Lung microvascular endothelial cell (primary cell): Measurements from ENCODE around the gene EHD2. TPM values are rescaled to one million over a fixed set of nuclear protein-coding genes. Genes with fewer than 3 reads are reported as not detected.
"Not testable (repeated sequence)": the region's sequence is repeated elsewhere in the genome, so short reads cannot be mapped to it uniquely, and the experiment has no call there.

Experiments used
- DNase-seq, 2 donors: peaks; one replicate each; pipeline versions ENCODE4 v3.0.0 to v3.0.0-alpha.2; 2010; ENCODE audit warnings: low read depth in 2 of 2
- total RNA-seq: library from RNA; depleted of rRNA; stranded (reverse); fragments of >200 nt; gene quantifications from 2 replicates; pipeline ENCODE4 v1.2.1, GENCODE V29; 2014

EHD2 gene
- total RNA-seq, 1 donor from 2014 or later: 90.7 TPM

DNA sequence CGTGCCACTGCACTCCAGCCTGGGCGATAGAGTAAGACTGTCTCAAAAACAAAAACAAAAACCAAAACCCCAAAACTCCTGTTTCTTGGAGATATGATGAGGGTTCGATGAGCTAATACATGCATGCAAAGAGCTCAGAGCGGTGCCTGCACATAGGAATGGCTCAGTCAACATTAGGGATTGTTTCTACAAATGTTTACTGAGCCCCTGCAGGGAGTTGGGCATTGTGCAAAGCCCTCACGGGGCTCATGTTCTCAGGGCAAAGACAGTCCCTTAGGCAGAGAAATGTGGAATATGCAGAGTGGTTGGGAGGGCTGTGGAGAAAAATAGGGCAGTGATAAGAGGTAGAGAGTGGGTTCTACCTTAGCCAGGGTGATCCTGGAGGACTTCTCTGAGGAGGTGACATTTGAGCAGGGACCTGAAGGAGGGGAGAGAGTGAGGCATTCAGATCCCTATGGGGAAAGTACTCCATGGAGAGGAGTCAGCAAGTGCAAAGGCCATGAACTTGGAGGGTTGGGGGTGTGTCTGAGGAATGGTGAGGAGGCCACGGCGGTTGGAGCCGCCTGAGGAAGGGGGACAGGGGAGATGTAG, 1.5 kb upstream of the EHD2 start:
- DNase-seq: no peak

DNA sequence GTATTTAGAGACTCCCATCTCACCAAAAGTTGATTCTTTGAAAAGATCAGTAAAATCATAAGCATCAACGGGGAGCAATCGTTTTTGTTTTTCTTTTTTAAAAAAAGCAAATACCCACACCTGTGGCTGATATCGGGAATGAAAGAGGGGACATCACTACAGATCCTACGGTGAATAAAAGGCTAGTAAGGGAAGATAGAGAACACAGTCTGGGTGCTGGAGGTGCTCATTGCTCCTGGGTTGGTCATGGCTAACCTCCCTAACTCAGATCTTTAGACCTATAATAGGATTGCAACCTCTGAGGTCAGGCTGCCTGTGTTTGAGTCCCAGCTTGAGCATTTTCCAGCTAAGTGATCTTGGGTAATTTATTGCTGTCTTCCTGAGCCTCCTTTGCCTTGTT, 1.1 kb downstream of the EHD2 start:
- DNase-seq: peak; percentile 22 to 40

DNA sequence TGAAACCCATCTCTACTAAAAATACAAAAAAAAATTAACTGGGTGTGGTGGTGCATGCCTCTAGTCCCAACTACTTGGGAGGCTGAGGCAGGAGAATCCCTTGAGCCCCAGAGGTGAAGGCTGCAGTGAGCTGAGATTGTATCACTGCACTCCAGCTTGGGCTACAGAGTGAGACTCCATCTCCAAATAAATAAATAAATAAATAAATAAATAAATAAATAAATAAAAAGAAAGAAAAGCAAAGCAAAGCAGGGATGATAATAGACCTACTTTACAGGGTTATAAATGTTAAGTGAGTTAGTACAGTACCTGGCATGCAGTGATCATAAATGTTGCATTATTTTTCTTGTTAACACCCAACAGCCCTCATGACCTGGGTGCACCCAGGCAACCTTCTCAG, 1.6 kb downstream of the EHD2 start:
- not testable (repeated sequence) for DNase-seq

DNA sequence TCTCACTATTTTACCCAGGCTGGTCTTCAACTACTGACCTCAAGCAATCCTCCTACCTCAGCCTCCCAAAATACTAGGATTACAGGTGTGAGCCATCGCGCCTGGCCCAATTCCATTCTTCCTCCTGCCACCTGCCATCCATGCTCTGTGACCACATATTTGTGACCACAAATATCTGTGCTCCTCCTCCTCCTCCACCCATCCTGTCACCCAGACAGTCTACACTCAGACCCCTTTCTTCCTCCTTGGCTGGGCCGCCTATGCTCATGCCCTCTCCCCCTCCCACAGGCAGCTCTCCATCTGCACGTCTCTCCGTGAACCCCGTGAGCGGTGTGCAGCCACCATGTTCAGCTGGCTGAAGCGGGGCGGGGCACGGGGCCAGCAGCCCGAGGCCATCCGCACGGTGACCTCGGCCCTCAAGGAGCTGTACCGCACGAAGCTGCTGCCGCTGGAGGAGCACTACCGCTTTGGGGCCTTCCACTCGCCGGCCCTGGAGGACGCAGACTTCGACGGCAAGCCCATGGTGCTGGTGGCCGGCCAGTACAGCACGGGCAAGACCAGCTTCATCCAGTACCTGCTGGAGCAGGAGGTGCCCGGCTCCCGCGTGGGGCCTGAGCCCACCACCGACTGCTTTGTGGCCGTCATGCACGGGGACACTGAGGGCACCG, 3.2 kb downstream of the EHD2 start:
- DNase-seq: no peak

DNA sequence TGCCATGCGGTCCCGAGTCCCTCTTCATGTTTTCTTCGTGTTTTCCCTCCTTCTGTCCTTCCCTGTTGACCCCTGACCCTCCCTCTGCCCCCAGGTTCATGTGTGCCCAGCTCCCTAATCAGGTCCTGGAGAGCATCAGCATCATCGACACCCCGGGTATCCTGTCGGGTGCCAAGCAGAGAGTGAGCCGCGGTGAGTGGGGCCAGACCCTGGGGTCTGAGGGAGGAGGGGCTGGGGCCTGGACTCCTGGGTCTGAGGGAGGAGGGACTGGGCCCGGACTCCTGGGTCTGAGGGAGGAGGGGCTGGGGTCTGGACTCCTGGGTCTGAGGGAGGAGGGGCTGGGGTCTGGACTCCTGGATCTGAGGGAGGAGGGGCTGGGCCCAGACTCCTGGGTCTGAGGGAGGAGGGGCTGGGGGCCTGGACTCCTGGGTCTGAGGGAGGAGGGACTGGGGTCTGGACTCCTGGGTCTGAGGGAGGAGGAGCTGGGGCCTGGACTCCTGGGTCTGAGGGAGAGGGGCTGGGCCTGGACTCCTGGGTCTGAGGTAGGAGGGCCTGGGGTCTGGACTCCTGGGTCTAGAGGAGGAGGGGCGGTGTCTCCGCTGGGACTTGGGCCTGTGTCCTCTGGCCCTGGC, 5.3 kb downstream of the EHD2 start:
- not testable (repeated sequence) for DNase-seq

DNA sequence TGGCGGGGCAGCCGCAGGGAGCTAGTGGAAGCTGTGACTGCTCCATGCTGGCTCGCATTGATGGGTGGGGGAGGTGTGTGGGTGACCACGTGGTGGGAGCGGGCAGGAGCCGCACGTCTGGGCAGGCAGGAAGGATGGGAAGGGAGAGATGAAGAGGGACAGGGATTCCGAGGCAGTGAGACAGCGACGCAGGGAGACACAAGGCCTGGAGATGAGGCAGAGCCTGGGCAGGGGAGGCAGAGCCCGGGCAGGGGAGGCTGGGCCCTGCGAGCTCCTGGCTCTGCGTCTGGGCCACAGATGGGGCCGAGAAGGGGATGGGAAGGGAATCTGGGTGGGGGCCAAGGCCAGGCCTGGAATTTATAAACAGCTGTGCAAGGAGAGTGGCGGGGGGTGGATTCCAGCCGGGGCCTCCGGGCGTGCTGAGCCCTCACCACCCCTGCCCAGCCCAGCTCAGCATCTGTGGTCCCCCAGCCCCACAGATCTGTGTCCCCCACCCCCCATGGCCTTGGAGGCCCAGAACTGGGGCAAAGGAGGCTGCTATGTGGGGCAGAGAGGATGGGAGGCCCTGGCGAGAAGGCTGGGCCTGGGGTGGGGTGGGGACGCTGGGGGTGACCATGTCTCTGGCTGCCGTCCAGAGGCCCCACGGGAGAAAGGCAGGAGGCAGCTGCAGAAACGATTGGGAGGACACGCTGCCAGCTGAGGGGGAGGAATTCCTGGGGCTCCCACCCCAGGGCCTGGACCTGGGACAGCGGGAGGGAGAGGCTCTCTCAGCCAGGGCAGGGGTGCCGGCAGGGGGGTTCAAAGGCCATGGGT, 6.0 kb downstream of the EHD2 start:
- DNase-seq: peak; percentile 83 to 91

DNA sequence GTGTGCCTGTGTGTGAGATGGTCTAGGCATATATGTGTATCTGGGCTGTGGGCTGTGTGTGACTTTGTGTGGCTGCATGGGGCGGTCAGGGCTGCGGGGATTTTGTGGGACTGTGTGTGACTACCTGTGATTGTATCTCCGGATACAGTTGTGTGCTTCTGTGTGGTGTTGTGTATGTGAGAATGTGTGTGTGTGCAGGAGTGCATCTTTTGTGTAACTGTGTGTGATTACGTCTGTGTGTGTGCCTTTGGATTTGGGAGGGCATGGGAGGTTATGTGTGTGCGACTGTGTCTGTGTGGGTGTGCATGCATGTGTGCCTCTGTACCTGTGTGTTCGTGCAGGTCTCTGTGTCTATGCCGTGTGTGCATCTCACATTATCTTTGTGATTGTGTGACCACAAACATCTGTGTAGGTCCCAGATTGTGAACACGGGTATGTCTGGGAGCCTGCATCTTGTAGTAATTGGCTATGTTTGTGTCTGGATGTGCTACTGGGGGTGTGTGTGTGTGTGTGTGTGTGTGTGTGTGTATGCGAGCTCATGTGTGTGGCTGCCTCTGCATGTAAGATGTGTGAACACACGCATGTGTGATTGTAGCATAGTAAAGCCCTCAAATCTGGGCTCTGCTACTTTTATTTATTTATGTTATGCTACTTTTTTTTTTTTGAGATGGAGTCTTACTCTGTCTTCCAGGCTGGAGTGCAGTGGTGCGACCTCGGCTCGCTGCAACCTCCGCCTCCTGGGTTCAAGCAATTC, 7.6 kb downstream of the EHD2 start:
- no peak for DNase-seq

DNA sequence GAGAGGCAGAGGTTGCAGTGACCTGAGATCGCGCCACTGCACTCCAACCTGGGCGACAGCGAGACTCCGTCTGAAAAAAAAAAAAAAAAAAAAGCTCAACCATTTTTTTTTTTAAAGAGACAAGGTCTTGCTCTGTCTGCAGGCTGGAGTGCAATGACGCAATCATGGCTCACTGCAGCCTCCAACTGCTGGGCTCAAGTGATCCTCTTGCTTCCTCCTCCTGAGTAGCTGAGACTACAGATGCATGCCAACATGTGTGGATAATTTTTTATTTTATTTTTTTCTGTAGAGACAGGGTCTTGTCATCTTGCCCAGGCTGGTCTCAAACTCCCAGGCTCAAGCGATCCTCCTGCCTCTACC, 10.3 kb downstream of the EHD2 start:
- DNase-seq: peak in 1 of 2 donors; percentile 71

DNA sequence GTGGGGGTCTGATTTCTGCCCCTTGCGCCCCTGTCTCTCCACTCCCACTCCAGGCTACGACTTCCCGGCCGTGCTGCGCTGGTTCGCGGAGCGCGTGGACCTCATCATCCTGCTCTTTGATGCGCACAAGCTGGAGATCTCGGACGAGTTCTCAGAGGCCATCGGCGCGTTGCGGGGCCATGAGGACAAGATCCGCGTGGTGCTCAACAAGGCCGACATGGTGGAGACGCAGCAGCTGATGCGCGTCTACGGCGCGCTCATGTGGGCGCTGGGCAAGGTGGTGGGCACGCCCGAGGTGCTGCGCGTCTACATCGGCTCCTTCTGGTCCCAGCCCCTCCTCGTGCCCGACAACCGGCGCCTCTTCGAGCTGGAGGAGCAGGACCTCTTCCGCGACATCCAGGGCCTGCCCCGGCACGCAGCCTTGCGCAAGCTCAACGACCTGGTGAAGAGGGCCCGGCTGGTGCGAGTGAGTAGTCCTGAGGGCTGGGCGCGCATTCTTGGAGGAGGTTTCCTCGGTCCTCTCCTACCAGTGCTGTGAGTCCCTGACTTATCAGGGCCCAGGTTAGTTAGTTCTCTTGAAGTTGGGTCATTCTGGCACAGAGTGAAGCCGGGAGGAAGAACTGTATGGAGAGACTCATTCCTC, 12.7 kb downstream of the EHD2 start:
- no peak for DNase-seq

DNA sequence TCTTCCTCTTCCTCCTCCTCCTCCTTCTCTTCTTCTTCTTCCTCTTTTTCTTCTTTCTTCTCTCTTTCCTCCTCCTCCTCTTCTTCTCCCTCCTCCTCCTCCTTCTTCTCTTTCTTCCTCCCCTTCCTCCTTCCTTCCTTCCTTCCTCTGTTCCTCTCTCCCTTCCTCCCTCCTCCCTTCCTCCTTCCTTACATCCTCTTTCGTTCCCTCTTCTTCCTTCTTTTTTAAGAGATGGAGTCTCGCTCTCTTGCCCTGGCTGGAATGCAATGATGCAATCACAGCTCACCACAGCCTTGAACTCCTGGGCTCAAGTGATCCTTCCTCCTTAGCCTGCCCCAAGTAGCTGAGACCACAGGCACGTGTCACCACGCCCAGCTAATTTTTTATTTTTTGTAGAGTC, 13.2 kb downstream of the EHD2 start:
- DNase-seq: peak in 1 of 2 donors; percentile 34

DNA sequence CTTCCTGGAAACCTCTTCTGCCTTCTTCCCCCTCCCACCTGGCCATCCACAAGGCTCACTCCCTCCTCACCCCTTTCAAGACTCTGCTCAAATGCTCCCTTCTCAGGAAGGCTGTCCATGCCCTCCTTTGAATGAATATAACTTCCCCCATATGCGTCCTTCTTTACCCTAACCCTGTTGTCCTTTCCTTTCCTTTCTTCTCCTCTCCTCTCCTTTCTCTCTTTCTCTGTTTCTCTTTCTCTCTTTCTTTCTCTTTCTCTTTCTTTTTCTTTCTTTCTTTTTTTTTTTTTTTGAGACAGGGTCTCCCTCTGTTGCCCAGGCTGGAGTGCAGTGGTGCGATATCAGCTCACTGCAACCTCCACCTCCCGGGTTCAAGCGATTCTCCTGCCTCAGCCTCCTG, 15.1 kb downstream of the EHD2 start:
- DNase-seq: not testable (repeated sequence)

DNA sequence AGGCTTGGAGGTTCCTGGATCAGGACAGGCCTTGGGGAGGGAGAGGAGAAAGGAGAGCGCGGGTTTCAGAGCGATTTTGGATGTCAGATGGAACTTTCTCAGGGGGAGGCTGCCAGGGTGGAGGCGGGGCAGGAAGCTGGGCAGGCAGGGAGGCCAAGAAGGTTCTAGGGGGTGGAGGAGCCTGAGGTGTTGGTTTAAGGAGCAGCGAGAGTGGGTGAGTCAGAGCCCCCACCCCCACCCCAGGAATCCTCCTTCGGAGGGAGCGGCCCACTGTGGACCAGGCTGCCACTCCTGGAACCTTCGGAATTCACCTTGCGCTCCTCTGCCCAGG, 16.2 kb downstream of the EHD2 start:
- DNase-seq: peak in 1 of 2 donors; percentile 68

DNA sequence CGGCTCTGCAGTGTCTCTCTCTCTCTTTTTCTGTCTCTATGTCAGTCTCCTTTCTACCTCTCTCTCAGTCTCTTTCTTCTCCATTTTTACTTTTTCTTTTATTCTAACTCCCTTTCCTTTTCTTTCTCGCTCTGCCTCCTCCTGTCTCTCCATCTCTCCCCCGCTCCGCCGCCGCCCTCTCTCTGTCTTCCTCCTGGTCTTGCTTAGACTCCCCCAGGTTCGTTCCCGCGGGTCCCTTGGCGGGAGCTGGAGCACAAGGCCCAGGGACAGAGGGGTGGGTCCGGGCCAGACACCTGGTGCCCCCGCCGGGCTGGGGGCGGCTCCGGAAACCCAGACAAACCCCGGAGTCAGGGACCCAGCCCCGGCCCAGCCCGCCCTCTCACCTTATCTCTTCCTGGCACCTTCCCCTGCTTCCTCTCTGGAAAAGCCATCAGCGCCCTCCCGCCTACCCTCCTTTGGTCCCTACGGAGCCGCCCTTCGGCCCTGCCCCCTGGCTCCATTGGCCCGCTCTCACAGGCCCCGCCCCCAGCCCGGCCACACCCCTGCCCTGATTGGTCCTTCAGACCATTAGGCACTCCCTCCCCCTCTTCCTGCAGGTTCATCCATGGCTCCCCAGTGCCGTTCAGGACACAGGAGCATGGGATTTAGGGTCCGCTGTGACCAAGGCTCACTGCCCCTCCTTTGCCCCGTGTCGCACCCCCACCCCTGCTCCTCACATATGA, 16.7 kb downstream of the EHD2 start:
- peak; percentile 84 to 97 for DNase-seq

DNA sequence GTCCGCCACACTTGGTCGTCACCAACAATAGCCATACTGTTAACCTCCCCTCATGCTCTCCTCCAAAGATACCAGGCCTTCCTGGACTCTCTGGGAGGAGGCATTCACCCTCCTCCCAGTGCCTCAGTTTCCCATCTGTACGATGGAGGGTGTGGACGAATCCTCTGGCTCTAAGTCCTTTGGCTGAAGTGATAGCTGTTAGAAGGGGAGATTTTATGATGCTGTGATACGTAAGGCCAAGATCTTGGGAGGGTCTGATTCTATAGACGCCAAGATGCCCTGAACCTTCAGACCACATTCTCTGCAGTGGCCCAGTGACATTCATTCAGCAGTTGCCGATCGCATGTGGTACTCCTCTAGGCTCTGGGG, 17.3 kb downstream of the EHD2 start:
- DNase-seq: no peak

DNA sequence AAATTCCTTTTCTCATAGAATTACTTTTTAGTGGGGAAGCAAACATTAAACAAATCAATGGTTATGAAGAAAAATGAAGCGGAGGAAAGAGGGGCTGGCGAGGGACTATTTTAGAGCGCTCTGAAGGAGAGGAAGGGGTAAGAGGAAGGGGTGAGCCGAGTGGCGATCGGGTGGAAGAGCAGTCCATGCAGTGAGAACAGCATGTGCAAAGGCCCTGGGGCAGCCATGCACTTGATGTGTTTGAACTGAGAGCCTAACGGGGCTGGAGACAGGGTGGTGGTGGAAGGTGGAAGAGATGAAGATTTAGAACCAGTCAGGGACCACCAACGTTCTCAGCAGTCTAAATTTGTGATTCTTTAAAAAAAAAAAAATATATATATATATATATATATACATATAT, 17.7 kb downstream of the EHD2 start:
- DNase-seq: no peak

DNA sequence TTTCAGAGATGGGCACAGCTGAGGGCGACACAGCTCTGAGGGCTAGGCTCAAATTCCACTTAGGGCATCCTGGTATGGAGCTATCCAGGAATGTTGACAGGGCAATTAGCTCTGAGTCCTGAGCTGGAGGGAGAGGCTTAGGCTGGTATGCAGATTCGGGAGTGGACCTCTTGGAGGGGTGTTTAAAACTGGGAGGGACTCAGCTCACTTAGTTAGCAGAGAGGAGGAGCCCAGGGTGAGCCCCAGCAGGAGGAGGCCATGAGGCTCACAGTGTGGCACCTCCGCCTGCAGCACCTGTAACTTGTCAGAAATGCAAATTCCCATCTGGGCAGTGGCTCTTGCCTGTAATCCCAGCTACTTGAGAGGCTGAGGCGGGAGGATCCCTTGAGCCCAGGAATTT, 21.9 kb downstream of the EHD2 start:
- DNase-seq: no peak

DNA sequence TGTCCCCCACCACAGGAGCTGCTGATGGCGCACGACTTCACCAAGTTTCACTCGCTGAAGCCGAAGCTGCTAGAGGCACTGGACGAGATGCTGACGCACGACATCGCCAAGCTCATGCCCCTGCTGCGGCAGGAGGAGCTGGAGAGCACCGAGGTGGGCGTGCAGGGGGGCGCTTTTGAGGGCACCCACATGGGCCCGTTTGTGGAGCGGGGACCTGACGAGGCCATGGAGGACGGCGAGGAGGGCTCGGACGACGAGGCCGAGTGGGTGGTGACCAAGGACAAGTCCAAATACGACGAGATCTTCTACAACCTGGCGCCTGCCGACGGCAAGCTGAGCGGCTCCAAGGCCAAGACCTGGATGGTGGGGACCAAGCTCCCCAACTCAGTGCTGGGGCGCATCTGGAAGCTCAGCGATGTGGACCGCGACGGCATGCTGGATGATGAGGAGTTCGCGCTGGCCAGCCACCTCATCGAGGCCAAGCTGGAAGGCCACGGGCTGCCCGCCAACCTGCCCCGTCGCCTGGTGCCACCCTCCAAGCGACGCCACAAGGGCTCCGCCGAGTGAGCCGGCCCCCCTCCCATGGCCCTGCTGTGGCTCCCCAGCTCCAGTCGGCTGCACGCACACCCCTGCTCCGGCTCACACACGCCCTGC, 27.8 kb downstream of the EHD2 start:
- DNase-seq: no peak

DNA sequence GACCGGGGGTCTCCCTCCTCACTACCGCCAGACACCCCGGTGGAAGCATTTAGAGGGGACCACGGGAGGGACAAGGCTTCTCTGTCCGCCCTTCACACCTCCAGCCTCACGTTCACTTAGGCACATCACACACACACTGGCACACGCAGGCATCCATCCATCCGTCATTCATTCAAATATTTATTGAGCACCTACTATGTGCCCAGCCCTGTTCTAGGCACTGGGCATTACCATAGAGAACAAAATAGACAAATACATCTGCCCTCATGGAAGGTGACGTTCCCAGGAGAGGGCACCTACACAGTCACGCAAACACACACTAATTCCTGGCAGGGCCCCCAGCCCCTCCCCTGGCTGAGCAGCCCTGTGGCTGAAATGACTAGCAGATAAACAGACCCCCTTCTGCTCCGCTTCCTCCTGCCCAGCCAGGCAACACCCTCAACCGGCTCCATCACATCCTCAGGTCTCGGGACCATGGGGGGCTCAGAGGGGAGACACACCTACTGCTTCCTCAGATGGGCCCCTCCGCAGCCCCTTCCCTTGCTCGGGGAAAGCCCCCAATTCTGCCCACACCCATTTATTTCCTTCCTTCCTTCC, 28.4 kb downstream of the EHD2 start:
- peak in 1 of 2 donors; percentile 80 for DNase-seq

DNA sequence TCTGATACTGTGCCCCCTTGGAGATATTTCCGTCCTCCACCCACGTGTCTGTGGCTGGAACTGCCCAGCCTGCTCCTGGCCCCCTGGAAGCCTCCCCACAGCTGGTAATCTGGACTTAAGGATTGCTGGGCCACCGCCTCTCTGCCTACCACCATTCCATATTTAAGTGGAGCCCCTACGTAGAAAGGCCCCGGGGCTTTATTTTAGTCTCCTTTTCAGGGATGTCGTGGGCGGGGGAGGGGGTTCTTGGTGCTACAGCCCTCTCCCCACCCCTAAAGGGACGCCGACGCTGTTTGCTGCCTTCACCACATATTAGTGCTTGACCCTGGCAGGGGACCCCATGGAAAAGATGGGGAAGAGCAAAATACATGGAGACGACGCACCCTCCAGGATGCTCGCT, 29.4 kb downstream of the EHD2 start:
- DNase-seq: peak in 1 of 2 donors; percentile 51
